Measurements from ENCODE around the gene DDX27.

Gene DDX27

GRCh38 chr20:49245921-49246740 lies 26.9 kb downstream of the DDX27 start:
- in situ Hi-C loops (cut with MboI; ENCODE audit: low pct_unique_long_range_greater_than_20kb, low sequenced_read_pairs) = no loop called here
- DNase-seq = peak; percentile 65

GRCh38 chr20:49247169-49247723 lies 28.0 kb downstream of the DDX27 start:
- no peak for DNase-seq
- in situ Hi-C loops (cut with MboI; ENCODE audit: low pct_unique_long_range_greater_than_20kb, low sequenced_read_pairs) = no loop called here

GRCh38 chr20:49247792-49248191 lies 28.6 kb downstream of the DDX27 start:
- peak; percentile 63 for DNase-seq
- in situ Hi-C loops (cut with MboI; ENCODE audit: low pct_unique_long_range_greater_than_20kb, low sequenced_read_pairs) = no loop called here

GRCh38 chr20:49248301-49248700 lies 29.1 kb downstream of the DDX27 start:
- in situ Hi-C loops (cut with MboI; ENCODE audit: low pct_unique_long_range_greater_than_20kb, low sequenced_read_pairs) = no loop called here
- no peak for DNase-seq

GRCh38 chr20:49248879-49249665 lies 29.9 kb downstream of the DDX27 start:
- DNase-seq = no peak
- in situ Hi-C loops (cut with MboI; ENCODE audit: low pct_unique_long_range_greater_than_20kb, low sequenced_read_pairs) = no loop called here

- in situ Hi-C loops (cut with MboI; ENCODE audit: low pct_unique_long_range_greater_than_20kb, low sequenced_read_pairs) = no loop called here
These were observed 33.5 kb downstream of the DDX27 start for GRCh38 chr20:49252556-49253350.

GRCh38 chr20:49256261-49256660 lies 37.0 kb downstream of the DDX27 start:
- in situ Hi-C loops (cut with MboI; ENCODE audit: low pct_unique_long_range_greater_than_20kb, low sequenced_read_pairs) = no loop called here

More at GRCh38 chr20:49252556-49253350, 33.5 kb downstream of the DDX27 start:
- no peak for DNase-seq

GRCh38 chr20:49259284-49259683 lies 40.1 kb downstream of the DDX27 start:
- in situ Hi-C loops (cut with MboI; ENCODE audit: low pct_unique_long_range_greater_than_20kb, low sequenced_read_pairs) = no loop called here
- DNase-seq = no peak

More at GRCh38 chr20:49256261-49256660, 37.0 kb downstream of the DDX27 start:
- DNase-seq = no peak

- no peak for DNase-seq
- in situ Hi-C loops (cut with MboI; ENCODE audit: low pct_unique_long_range_greater_than_20kb, low sequenced_read_pairs) = no loop called here
These were observed 40.6 kb downstream of the DDX27 start for GRCh38 chr20:49259799-49260198.

GRCh38 chr20:49260218-49260617 lies 41.0 kb downstream of the DDX27 start:
- in situ Hi-C loops (cut with MboI; ENCODE audit: low pct_unique_long_range_greater_than_20kb, low sequenced_read_pairs) = no loop called here
- DNase-seq = no peak

GRCh38 chr20:49261173-49261572 lies 42.0 kb downstream of the DDX27 start:
- no peak for DNase-seq
- in situ Hi-C loops (cut with MboI; ENCODE audit: low pct_unique_long_range_greater_than_20kb, low sequenced_read_pairs) = no loop called here

- in situ Hi-C loops (cut with MboI; ENCODE audit: low pct_unique_long_range_greater_than_20kb, low sequenced_read_pairs) = no loop called here
- no peak for DNase-seq
These were observed 43.2 kb downstream of the DDX27 start for GRCh38 chr20:49262444-49262843.

- no peak for DNase-seq
- in situ Hi-C loops (cut with MboI; ENCODE audit: low pct_unique_long_range_greater_than_20kb, low sequenced_read_pairs) = no loop called here
These were observed 48.1 kb downstream of the DDX27 start for GRCh38 chr20:49267327-49267726.

- in situ Hi-C loops (cut with MboI; ENCODE audit: low pct_unique_long_range_greater_than_20kb, low sequenced_read_pairs) = no loop called here
These were observed 49.6 kb downstream of the DDX27 start for GRCh38 chr20:49268600-49269365.

GRCh38 chr20:49270177-49270576 lies 51.0 kb downstream of the DDX27 start:
- in situ Hi-C loops (cut with MboI; ENCODE audit: low pct_unique_long_range_greater_than_20kb, low sequenced_read_pairs) = no loop called here
- DNase-seq = no peak

More at GRCh38 chr20:49268600-49269365, 49.6 kb downstream of the DDX27 start:
- DNase-seq = no peak

GRCh38 chr20:49270736-49271135 lies 51.5 kb downstream of the DDX27 start:
- no peak for DNase-seq
- in situ Hi-C loops (cut with MboI; ENCODE audit: low pct_unique_long_range_greater_than_20kb, low sequenced_read_pairs) = no loop called here

- in situ Hi-C loops (cut with MboI; ENCODE audit: low pct_unique_long_range_greater_than_20kb, low sequenced_read_pairs) = no loop called here
- no peak for DNase-seq
These were observed 53.4 kb downstream of the DDX27 start for GRCh38 chr20:49272654-49273053.

- DNase-seq = no peak
- in situ Hi-C loops (cut with MboI; ENCODE audit: low pct_unique_long_range_greater_than_20kb, low sequenced_read_pairs) = no loop called here
These were observed 54.6 kb downstream of the DDX27 start for GRCh38 chr20:49273696-49274277.
